ENCODE measurements around the gene NMRK1. TPM values are rescaled to one million over a fixed set of nuclear protein-coding genes. Genes with fewer than 3 reads are reported as not detected.

The NMRK1 gene
- total RNA-seq, 6 donors from 2014 or later = 17.5 to 46.6 (median 27.3) TPM

GRCh38 chr9:75112789-75113188 lies 24.8 kb upstream of the NMRK1 start:
- peak overlapping the region in 2 of 4 donors; percentile 10 to 73 for H3K27ac ChIP-seq
- no peaks in the 10 kb centered on the region for H3K27me3 ChIP-seq
- TF ChIP-seq POLR2AphosphoS5 (IDR thresholded peaks at IDR 0.05) (no peak), POLR2A (IDR thresholded peaks at IDR 0.05) (no peak), EP300 (IDR thresholded peaks at IDR 0.05) (no peak)
- TF ChIP-seq, protein P1, sequence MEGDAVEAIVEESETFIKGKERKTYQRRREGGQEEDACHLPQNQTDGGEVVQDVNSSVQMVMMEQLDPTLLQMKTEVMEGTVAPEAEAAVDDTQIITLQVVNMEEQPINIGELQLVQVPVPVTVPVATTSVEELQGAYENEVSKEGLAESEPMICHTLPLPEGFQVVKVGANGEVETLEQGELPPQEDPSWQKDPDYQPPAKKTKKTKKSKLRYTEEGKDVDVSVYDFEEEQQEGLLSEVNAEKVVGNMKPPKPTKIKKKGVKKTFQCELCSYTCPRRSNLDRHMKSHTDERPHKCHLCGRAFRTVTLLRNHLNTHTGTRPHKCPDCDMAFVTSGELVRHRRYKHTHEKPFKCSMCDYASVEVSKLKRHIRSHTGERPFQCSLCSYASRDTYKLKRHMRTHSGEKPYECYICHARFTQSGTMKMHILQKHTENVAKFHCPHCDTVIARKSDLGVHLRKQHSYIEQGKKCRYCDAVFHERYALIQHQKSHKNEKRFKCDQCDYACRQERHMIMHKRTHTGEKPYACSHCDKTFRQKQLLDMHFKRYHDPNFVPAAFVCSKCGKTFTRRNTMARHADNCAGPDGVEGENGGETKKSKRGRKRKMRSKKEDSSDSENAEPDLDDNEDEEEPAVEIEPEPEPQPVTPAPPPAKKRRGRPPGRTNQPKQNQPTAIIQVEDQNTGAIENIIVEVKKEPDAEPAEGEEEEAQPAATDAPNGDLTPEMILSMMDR (IDR thresholded peaks at IDR 0.05) = no peak
- no peak overlapping the region for H3K4me3 ChIP-seq
- DNase-seq = no peak
- peaks cover 34 to 67% (median 43%) of the 10 kb centered on the region in 4 donors for H3K4me1 ChIP-seq
- ATAC-seq (ENCODE audit: low FRiP score in 2 of 2) = no peak
- 40 to 42% methylated on average over 4 of the region's 4 CpGs for WGBS, 2 donors
- peaks cover 0 to 2% (median 0%) of the 10 kb centered on the region in 4 donors for H3K36me3 ChIP-seq
- H3K9me3 ChIP-seq = no peaks in the 10 kb centered on the region

DNA sequence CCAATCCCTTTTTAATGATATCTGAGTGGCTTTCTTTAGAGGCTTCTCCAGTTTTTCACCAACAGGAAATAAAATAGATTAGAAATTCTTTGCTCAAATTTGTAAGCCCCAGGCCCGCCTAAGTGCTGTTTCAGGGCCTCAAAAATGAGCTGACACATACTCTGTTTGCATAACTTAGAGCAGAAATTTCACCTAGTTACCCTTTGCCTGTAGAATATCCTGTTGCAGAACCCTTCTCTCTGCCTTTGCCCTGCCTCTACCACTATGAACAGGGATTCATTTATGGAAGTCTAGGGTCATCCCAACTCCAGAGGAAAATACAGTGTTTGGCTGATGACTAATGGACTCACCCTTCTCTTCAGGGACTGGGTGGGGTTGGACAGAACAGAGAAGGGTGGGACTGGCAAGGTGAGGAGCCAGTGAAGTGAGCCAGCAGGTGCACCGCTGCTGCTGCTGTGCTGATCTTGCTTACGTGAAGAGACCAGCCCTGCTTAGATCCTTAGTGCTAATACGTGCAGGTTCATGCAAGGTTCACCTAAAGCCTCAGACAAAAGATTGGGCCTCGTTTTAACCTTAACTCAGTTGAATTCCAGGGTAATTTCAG lies 23.2 kb upstream of the NMRK1 start:
- no peaks in the 10 kb centered on the region for H3K36me3 ChIP-seq
- no peaks in the 10 kb centered on the region for H3K27me3 ChIP-seq
- H3K4me1 ChIP-seq = peaks cover 46 to 63% (median 55%) of the 10 kb centered on the region in 4 donors
- no peak for TF ChIP-seq POLR2AphosphoS5 (IDR thresholded peaks at IDR 0.05)
- TF ChIP-seq POLR2A (IDR thresholded peaks at IDR 0.05) = no peak
- TF ChIP-seq EP300 (IDR thresholded peaks at IDR 0.05) = no peak
- TF ChIP-seq, protein P1 (IDR thresholded peaks at IDR 0.05) = no peak
- DNase-seq (peak in 1 of 2 donors; percentile 53), ATAC-seq (ENCODE audit: low FRiP score in 2 of 2) (peak; percentile 38 to 71)
- 56 to 69% methylated on average over 5 of the region's 5 CpGs for WGBS, 2 donors
- no peaks in the 10 kb centered on the region for H3K9me3 ChIP-seq
- H3K4me3 ChIP-seq = no peak overlapping the region
- peak overlapping the region; percentile 21 to 73 (median 48) for H3K27ac ChIP-seq

GRCh38 chr9:75109210-75109839 lies 21.4 kb upstream of the NMRK1 start:
- H3K36me3 ChIP-seq = no peaks in the 10 kb centered on the region
- peaks cover 54 to 71% (median 66%) of the 10 kb centered on the region in 4 donors for H3K4me1 ChIP-seq
- H3K4me3 ChIP-seq = no peak overlapping the region
- ATAC-seq (ENCODE audit: low FRiP score in 2 of 2) (no peak), DNase-seq (no peak)
- 88 to 90% methylated on average over 7 of the region's 7 CpGs for WGBS, 2 donors
- TF ChIP-seq EP300 (IDR thresholded peaks at IDR 0.05) = no peak
- TF ChIP-seq POLR2AphosphoS5 (IDR thresholded peaks at IDR 0.05) = no peak
- TF ChIP-seq POLR2A (IDR thresholded peaks at IDR 0.05) = no peak
- TF ChIP-seq, protein P1 (IDR thresholded peaks at IDR 0.05) = no peak
- H3K27ac ChIP-seq = peak overlapping the region; percentile 59 to 80 (median 64)
- H3K9me3 ChIP-seq = no peaks in the 10 kb centered on the region
- H3K27me3 ChIP-seq = no peaks in the 10 kb centered on the region

- WGBS, 2 donors = 38 to 41% methylated on average over 4 of the region's 4 CpGs
- peaks cover 54 to 74% (median 66%) of the 10 kb centered on the region in 4 donors for H3K4me1 ChIP-seq
- H3K27ac ChIP-seq = peak overlapping the region; percentile 59 to 80 (median 64)
- H3K27me3 ChIP-seq = no peaks in the 10 kb centered on the region
- TF ChIP-seq POLR2AphosphoS5 (IDR thresholded peaks at IDR 0.05) = peak; percentile 52 to 75
- TF ChIP-seq POLR2A (IDR thresholded peaks at IDR 0.05) = no peak
- TF ChIP-seq, protein P1 (IDR thresholded peaks at IDR 0.05) = no peak
- peak in 1 of 4 donors; percentile 40 for TF ChIP-seq EP300 (IDR thresholded peaks at IDR 0.05)
- ATAC-seq (ENCODE audit: low FRiP score in 2 of 2) = peak in 1 of 2 donors; percentile 72
- H3K4me3 ChIP-seq = no peak overlapping the region
- DNase-seq = peak in 1 of 2 donors; percentile 79
- H3K36me3 ChIP-seq = no peaks in the 10 kb centered on the region
- H3K9me3 ChIP-seq = no peaks in the 10 kb centered on the region
Observed at GRCh38 chr9:75108571-75108970, 20.6 kb upstream of the NMRK1 start.

Measured in upper lobe of left lung (tissue), 6 donors.